Neuronal stem cell (in vitro differentiated cells): ENCODE measurements around the gene BICD1. TPM values are rescaled to one million over a fixed set of nuclear protein-coding genes. Genes with fewer than 3 reads are reported as not detected.
A peak's percentile ranks its signal among the peaks of the same experiment; 100 is the strongest.

ENCODE experiments used
- DNase-seq: peaks from one replicate; pipeline ENCODE4 v3.0.0-alpha.2; 2013; ENCODE audit warnings: low spot score
- H2AFZ ChIP-seq: one replicate; pipeline ENCODE4 v1.6.1; 2013; ENCODE audit warnings: mild to moderate bottlenecking, low read length, inconsistent platforms
- H2AK5ac ChIP-seq: 2 replicates; pipeline ENCODE4 v1.6.1; 2013; ENCODE audit warnings: low read depth, mild to moderate bottlenecking, inconsistent platforms, low read length, moderate library complexity, mixed read lengths
- H2BK120ac ChIP-seq: 2 replicates; pipeline ENCODE4 v1.6.1; 2013; ENCODE audit warnings: low read depth, mild to moderate bottlenecking, inconsistent platforms, low read length, moderate library complexity, mixed read lengths
- H2BK12ac ChIP-seq: one replicate; pipeline ENCODE4 v1.6.1; 2013; ENCODE audit warnings: low read length, inconsistent platforms
- H2BK15ac ChIP-seq: 2 replicates; pipeline ENCODE4 v1.6.1; 2013; ENCODE audit warnings: mild to moderate bottlenecking, low read length, inconsistent platforms, mixed read lengths
- H2BK5ac ChIP-seq: one replicate; pipeline ENCODE4 v1.6.1; 2013; ENCODE audit warnings: inconsistent platforms, mild to moderate bottlenecking, low read length, moderate library complexity
- H3K14ac ChIP-seq: one replicate; pipeline ENCODE4 v1.6.1; 2013; ENCODE audit warnings: low read length, inconsistent platforms
- H3K18ac ChIP-seq: 2 replicates; pipeline ENCODE4 v1.6.1; 2013; ENCODE audit warnings: low read length, inconsistent platforms
- H3K23ac ChIP-seq: 2 replicates; pipeline ENCODE4 v1.6.1; 2013; ENCODE audit warnings: low read depth, mild to moderate bottlenecking, mixed read lengths, low read length, inconsistent platforms; ENCODE audit not compliant: poor library complexity
- H3K27ac ChIP-seq: replicated peaks from 3 replicates; pipeline ENCODE4 v1.5.1; 2013; ENCODE audit warnings: low read length, inconsistent platforms
- H3K27me3 ChIP-seq, 3 experiments: 2 replicates each; pipeline ENCODE4 v1.6.1; 2013; ENCODE audit warnings: low read length in 3 of 3, mild to moderate bottlenecking in 2 of 3, inconsistent platforms in 1 of 3, low read depth in 1 of 3, mixed read lengths in 1 of 3, moderate library complexity in 1 of 3; ENCODE audit not compliant: control insufficient read depth in 3 of 3, insufficient read depth in 3 of 3
- H3K36me3 ChIP-seq, 2 donors: replicated peaks in 1 of 2; 2 replicates each; pipeline ENCODE4 v1.6.1; 2013; ENCODE audit warnings: low read length in 2 of 2; ENCODE audit not compliant: control insufficient read depth in 2 of 2, insufficient read depth in 2 of 2
- H3K4ac ChIP-seq: 2 replicates; pipeline ENCODE4 v1.6.1; 2013; ENCODE audit warnings: inconsistent platforms, mild to moderate bottlenecking, low read length, moderate library complexity
- H3K4me1 ChIP-seq, 2 donors: 1 replicate in 1 of 2; 2 replicates in 1 of 2; pipeline ENCODE4 v1.6.1; 2013; ENCODE audit warnings: low read length in 2 of 2, low read depth in 1 of 2; ENCODE audit not compliant: control insufficient read depth in 2 of 2, insufficient read depth in 1 of 2
- H3K4me2 ChIP-seq: one replicate; pipeline ENCODE4 v1.6.1; 2013; ENCODE audit warnings: mild to moderate bottlenecking, low read length, inconsistent platforms; ENCODE audit not compliant: insufficient read depth, poor library complexity, severe bottlenecking
- H3K4me3 ChIP-seq, 2 donors: 2 replicates each; pipeline ENCODE4 v1.5.1; 2013; ENCODE audit warnings: low read length in 2 of 2, mild to moderate bottlenecking in 2 of 2, inconsistent platforms in 1 of 2, moderate library complexity in 1 of 2
- H3K79me1 ChIP-seq: one replicate; pipeline ENCODE4 v1.6.1; 2013; ENCODE audit warnings: low read depth, mild to moderate bottlenecking, inconsistent platforms, low read length, moderate library complexity
- H3K9ac ChIP-seq: one replicate; pipeline ENCODE4 v1.6.1; 2013; ENCODE audit warnings: mild to moderate bottlenecking, low read depth, low read length, inconsistent platforms; ENCODE audit not compliant: poor library complexity
- H3K9me3 ChIP-seq, 2 donors: replicated peaks in 1 of 2; 2 replicates each; pipeline versions ENCODE3 to v1.6.1; 2013; ENCODE audit warnings: low read length in 2 of 2, mild to moderate bottlenecking in 2 of 2, inconsistent platforms in 1 of 2, low read depth in 1 of 2, mixed read lengths in 1 of 2, moderate library complexity in 1 of 2; ENCODE audit not compliant: control insufficient read depth in 2 of 2, insufficient read depth in 1 of 2
- H4K8ac ChIP-seq: one replicate; pipeline ENCODE4 v1.6.1; 2013; ENCODE audit warnings: low read depth, mild to moderate bottlenecking, inconsistent platforms, low read length, moderate library complexity
- H4K91ac ChIP-seq: one replicate; pipeline ENCODE4 v1.6.1; 2013; ENCODE audit warnings: low read length, low read depth, mild to moderate bottlenecking, inconsistent platforms; ENCODE audit not compliant: poor library complexity
- WGBS, 2 donors: extraction: QIAGEN DNeasy Blood & Tissue Kit; methylation state at CpG; one replicate each; pipeline ENCODE4 v1.1.7; 2013; ENCODE audit warnings: missing lambda C conversion rate in 2 of 2, mixed read lengths in 1 of 2; ENCODE audit not compliant: insufficient read length in 2 of 2, insufficient replicate concordance in 1 of 2; ENCODE audit errors: extremely low coverage in 2 of 2; 5-methylcytosine and 5-hydroxymethylcytosine counted together
- polyA plus RNA-seq, 2 experiments: library from polyadenylated mRNA; stranded (reverse); fragments of 200-250 nt; gene quantifications; one replicate each; pipeline ENCODE4 v1.2.3, GENCODE V29; 2013

Gene BICD1
- 18.0 TPM for polyA plus RNA-seq (2013, experiment 1 of 2)
- 17.3 TPM for polyA plus RNA-seq (2013, experiment 2 of 2)

DNA sequence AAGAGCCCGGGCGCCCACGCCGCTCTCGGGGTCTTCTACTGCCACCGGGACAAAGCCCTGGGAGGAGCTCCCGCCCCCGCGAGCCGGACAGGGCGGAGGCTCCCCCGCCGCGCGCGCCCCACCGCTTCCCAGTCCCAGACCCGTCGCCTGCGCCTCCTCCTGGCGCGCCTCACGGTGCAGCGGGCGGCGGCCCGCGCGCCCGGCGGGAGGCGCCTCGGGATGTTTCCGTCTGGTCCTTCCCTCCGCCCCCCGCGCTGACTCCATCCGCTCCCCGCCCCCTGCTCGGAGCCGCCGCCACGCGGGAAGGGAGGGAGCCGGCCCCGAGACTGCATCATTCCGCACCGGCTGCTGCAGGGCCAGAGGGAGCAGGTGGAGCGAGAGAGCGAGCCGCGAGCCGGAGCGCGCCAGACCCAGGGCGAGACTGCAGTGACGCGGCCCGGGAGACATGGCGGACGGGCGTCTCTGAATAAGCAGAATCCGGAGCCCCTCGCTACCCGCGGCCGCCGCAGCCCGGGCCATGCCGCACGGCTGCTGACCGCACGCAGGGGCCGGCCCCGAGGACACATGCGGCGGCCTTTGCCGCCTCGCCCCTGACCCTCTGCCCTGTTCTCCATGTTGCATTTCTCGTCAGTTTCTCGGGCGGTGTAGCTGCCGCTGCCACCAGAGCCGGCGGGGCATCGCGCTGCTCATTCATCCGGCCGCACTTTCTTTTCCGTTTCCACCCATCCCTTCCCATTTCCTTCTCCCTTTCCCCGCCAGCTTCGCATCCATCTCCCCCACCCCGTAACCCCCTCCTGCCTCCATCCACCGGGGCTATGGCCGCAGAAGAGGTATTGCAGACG lies at the start of gene BICD1:
TSS of gene BICD1 (plus strand) at position 331 of the 842 bp plus-strand sequence. CDS start at position 816, 485 bp downstream.
- peak within 1 kb of the TSS; percentile 96 for H3K9ac ChIP-seq
- no peak within 1 kb of the TSS for H4K91ac ChIP-seq
- H3K79me1 ChIP-seq = no peaks in the 10 kb centered on the region
- H2AFZ ChIP-seq = peak within 1 kb of the TSS; percentile 96
- peak within 1 kb of the TSS; percentile 70 to 98 for H3K4me3 ChIP-seq
- H2BK12ac ChIP-seq = no peak within 1 kb of the TSS
- H3K27me3 ChIP-seq = no peaks in the 10 kb centered on the region
- H3K4me1 ChIP-seq = peaks cover 5 to 8% of the 10 kb centered on the region in 2 donors
- no peak within 1 kb of the TSS for H3K4ac ChIP-seq
- H2BK15ac ChIP-seq = peak within 1 kb of the TSS; percentile 77
- H3K4me2 ChIP-seq = peak within 1 kb of the TSS; percentile 87
- H3K23ac ChIP-seq = peak within 1 kb of the TSS; percentile 98
- peaks cover 0 to 2% of the 10 kb centered on the region in 2 donors for H3K36me3 ChIP-seq
- H4K8ac ChIP-seq = no peak within 1 kb of the TSS
- H3K27ac ChIP-seq = peak within 1 kb of the TSS; percentile 91
- H2AK5ac ChIP-seq = peak within 1 kb of the TSS; percentile 13
- peak within 1 kb of the TSS; percentile 90 for H3K14ac ChIP-seq
- peak within 1 kb of the TSS; percentile 27 for H2BK120ac ChIP-seq
- no CpG with 5 or more reads among the region's 96 CpGs for WGBS, 2 donors
- H3K9me3 ChIP-seq = no peaks in the 10 kb centered on the region
- H2BK5ac ChIP-seq = peak within 1 kb of the TSS; percentile 87
- peak; percentile 85 for DNase-seq
- H3K18ac ChIP-seq = peak within 1 kb of the TSS; percentile 99

DNA sequence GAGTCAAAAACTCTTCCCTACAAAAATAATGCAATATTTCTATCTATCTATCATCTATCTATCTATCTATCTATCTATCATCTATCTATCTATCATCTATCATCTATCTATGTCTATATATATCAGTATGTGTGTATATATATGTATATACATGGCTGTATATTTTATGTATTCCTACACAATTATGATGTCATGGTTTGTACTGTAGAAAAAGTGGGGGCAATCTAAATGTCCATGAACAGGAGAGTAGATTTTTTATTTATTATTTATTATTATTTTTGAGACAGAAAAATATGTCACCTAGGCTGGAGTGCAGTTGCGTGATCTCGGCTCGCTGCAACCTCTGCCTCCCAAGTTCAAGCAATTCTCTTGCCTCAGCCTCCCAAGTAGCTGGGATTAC lies 45.6 kb upstream of the BICD1 start:
- Histone ChIP-seq H2BK15ac (no peak overlapping the region), H4K8ac (no peak overlapping the region), H3K4me1 (no peaks in the 10 kb centered on the region), H3K18ac (no peak overlapping the region), H3K9ac (no peak overlapping the region), H3K36me3 (no peaks in the 10 kb centered on the region), H3K23ac (no peak overlapping the region), H2AK5ac (no peak overlapping the region), H2BK12ac (no peak overlapping the region), H2BK120ac (no peak overlapping the region), H3K4me3 (no peak overlapping the region), H3K27ac (no peak overlapping the region), H3K79me1 (no peaks in the 10 kb centered on the region), H3K4ac (no peak overlapping the region), H4K91ac (no peak overlapping the region), H3K9me3 (no peaks in the 10 kb centered on the region), H2AFZ (no peak overlapping the region), H3K27me3 (peaks cover 0 to 3% (median 0%) of the 10 kb centered on the region in 3 experiments), H3K4me2 (no peak overlapping the region), H2BK5ac (no peak overlapping the region), H3K14ac (no peak overlapping the region)
- no CpG with 5 or more reads among the region's 3 CpGs for WGBS, 2 donors
- DNase-seq = no peak

DNA sequence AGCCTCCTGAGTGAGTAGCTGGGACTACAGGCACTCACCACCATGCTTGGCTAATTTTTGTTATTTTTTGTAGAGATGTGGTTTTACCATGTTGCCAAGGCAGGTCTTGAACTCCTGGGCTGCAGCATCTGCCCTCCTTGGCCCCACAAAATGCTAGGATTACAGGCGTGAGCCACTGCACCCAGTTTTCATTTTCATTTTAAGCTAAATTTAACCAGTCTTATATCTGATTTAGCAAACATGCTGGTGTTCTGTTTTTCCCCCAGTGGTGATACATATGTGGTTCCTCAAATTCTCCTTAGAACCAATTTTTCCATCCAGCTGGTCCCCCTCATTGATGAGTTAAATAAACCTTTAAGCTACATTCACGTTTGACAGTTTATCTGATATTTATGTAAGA lies 43.8 kb upstream of the BICD1 start:
- Histone ChIP-seq H3K4me1 (no peaks in the 10 kb centered on the region), H3K79me1 (no peaks in the 10 kb centered on the region), H3K27ac (no peak overlapping the region), H2BK120ac (no peak overlapping the region), H2AK5ac (no peak overlapping the region), H2AFZ (no peak overlapping the region), H3K4me2 (no peak overlapping the region), H2BK12ac (no peak overlapping the region), H2BK15ac (no peak overlapping the region), H3K18ac (no peak overlapping the region), H3K4ac (no peak overlapping the region), H2BK5ac (no peak overlapping the region), H4K91ac (no peak overlapping the region), H3K36me3 (no peaks in the 10 kb centered on the region), H3K23ac (no peak overlapping the region), H4K8ac (no peak overlapping the region), H3K9ac (no peak overlapping the region), H3K27me3 (peaks cover 0 to 3% (median 0%) of the 10 kb centered on the region in 3 experiments), H3K4me3 (no peak overlapping the region), H3K14ac (no peak overlapping the region), H3K9me3 (no peaks in the 10 kb centered on the region)
- DNase-seq = no peak
- no CpG with 5 or more reads among the region's 2 CpGs for WGBS, 2 donors

DNA sequence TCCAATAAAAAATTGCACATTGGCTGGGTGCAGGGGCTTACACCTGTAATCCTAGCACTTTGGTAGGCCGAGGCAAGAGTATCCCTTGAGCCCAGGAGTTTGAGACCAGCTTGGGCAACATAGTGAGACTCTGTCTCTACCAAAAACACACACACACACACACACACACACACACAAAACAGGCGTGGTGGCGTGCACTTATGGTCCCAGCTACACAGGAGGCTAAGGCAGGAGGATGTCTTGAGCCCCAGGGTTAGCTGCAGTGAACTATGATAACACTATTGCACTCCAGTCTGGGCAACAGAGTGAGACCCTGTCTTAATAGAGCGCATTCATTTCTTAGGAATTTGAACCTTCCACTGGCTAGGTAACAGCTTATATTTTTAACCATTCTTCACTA lies 42.9 kb upstream of the BICD1 start:
- Histone ChIP-seq H2AFZ (no peak overlapping the region), H3K4me1 (no peaks in the 10 kb centered on the region), H2AK5ac (no peak overlapping the region), H3K18ac (no peak overlapping the region), H2BK12ac (no peak overlapping the region), H3K27me3 (peaks cover 0 to 3% (median 0%) of the 10 kb centered on the region in 3 experiments), H3K9ac (no peak overlapping the region), H4K91ac (no peak overlapping the region), H3K27ac (no peak overlapping the region), H2BK5ac (no peak overlapping the region), H3K36me3 (no peaks in the 10 kb centered on the region), H3K4me3 (no peak overlapping the region), H3K4me2 (no peak overlapping the region), H3K79me1 (no peaks in the 10 kb centered on the region), H3K9me3 (no peaks in the 10 kb centered on the region), H3K14ac (no peak overlapping the region), H2BK120ac (no peak overlapping the region), H3K23ac (no peak overlapping the region), H2BK15ac (no peak overlapping the region), H4K8ac (no peak overlapping the region), H3K4ac (no peak overlapping the region)
- no CpG with 5 or more reads among the region's 4 CpGs for WGBS, 2 donors
- no peak for DNase-seq
